ENCODE measurements around the gene GALR3. TPM values are rescaled to one million over a fixed set of nuclear protein-coding genes. Genes with fewer than 3 reads are reported as not detected.

Gene GALR3
- total RNA-seq, 1 experiment from 2014 or later: 0.31 TPM

GRCh38 chr22:37849089-37849751, 26.0 kb downstream of the GALR3 start, which contains the start of gene EIF3L:
TSS of gene EIF3L (plus strand) at chr22:37849419. CDS start at chr22:37849450, 31 bp downstream.
- H3K9me2 ChIP-seq (ENCODE audit: insufficient read depth): no peaks in the 10 kb centered on the region
- no TSS peak for BruUV-seq (replicated peaks)
- H3F3A ChIP-seq (ENCODE audit: insufficient read depth, low read depth): peaks cover 76% of the 10 kb centered on the region
- H3K36me3 ChIP-seq (ENCODE audit: low read depth): peaks cover 36% of the 10 kb centered on the region
- H3K4me1 ChIP-seq (replicated peaks; ENCODE audit: insufficient read depth): peaks cover 21% of the 10 kb centered on the region
- CTCF ChIA-PET: interaction anchor here (1.0 kb wide), 1 partner anchor 14 kb away, joined by 3 read pairs; no protein-coding TSS in a partner anchor
- DNase-seq: peak; percentile 91 to 92
- H3K27me3 ChIP-seq (ENCODE audit: insufficient read depth, low read depth): no peaks in the 10 kb centered on the region
- no peak for TF ChIP-seq CTCF (conservative IDR thresholded peaks at IDR 0.05)
- no peak for TF ChIP-seq EZH2 (IDR thresholded peaks at IDR 0.05; ENCODE audit: low read depth)
- peaks cover 4% of the 10 kb centered on the region; the same call in 1 of the 2 replicates for H3K9me3 ChIP-seq (ENCODE audit: insufficient read depth, low read depth)
- H3K27ac ChIP-seq: peak within 1 kb of the TSS; percentile 94
- intact Hi-C loops (cut with micrococcal nuclease; ENCODE audit: unreplicated experiment): loop anchor here (2.0 to 10.0 kb wide), 3 partner anchors 96 to 304 kb away; partner anchors contain the start of gene GGA1
- peak within 1 kb of the TSS; percentile 84 for H2AFZ ChIP-seq
- H3K79me2 ChIP-seq (ENCODE audit: low read depth): peaks cover 69% of the 10 kb centered on the region
- POLR2A ChIA-PET (ENCODE audit: unreplicated experiment): interaction anchor here (0.7 kb wide), 2 partner anchors 78 to 174 kb away, joined by 4 read pairs; no protein-coding TSS in a partner anchor
- peak within 1 kb of the TSS; percentile 89 for H3K4me3 ChIP-seq
- H3K4me2 ChIP-seq: peak within 1 kb of the TSS; percentile 96
- H4K20me1 ChIP-seq (ENCODE audit: insufficient read depth): peaks cover 30% of the 10 kb centered on the region

GRCh38 chr22:37850801-37851200, 27.6 kb downstream of the GALR3 start:
- H3K9me3 ChIP-seq (ENCODE audit: insufficient read depth, low read depth): no peaks in the 10 kb centered on the region
- intact Hi-C loops (cut with micrococcal nuclease; ENCODE audit: unreplicated experiment): no loop called here
- peaks cover 42% of the 10 kb centered on the region for H4K20me1 ChIP-seq (ENCODE audit: insufficient read depth)
- H3K36me3 ChIP-seq (ENCODE audit: low read depth): peaks cover 47% of the 10 kb centered on the region
- no peak for TF ChIP-seq CTCF (conservative IDR thresholded peaks at IDR 0.05)
- TF ChIP-seq EZH2 (IDR thresholded peaks at IDR 0.05; ENCODE audit: low read depth): no peak
- DNase-seq: no peak
- no TSS peak for BruUV-seq (replicated peaks)
- peaks cover 75% of the 10 kb centered on the region for H3F3A ChIP-seq (ENCODE audit: insufficient read depth, low read depth)
- peaks cover 82% of the 10 kb centered on the region for H3K79me2 ChIP-seq (ENCODE audit: low read depth)
- ChIA-PET CTCF (interaction anchor here (0.6 kb wide), 2 partner anchors 97 to 379 kb away, joined by 4 to 11 read pairs; no protein-coding TSS in a partner anchor), POLR2A (ENCODE audit: unreplicated experiment) (no interaction called here)
- no peaks in the 10 kb centered on the region for H3K27me3 ChIP-seq (ENCODE audit: insufficient read depth, low read depth)
- H2AFZ ChIP-seq: no peak overlapping the region
- peak overlapping the region; percentile 96 for H3K4me2 ChIP-seq
- H3K4me1 ChIP-seq (replicated peaks; ENCODE audit: insufficient read depth): peaks cover 21% of the 10 kb centered on the region
- peak overlapping the region; percentile 89; the same call in 1 of the 2 replicates for H3K4me3 ChIP-seq
- peak overlapping the region; percentile 4; the same call in 1 of the 2 replicates for H3K27ac ChIP-seq
- H3K9me2 ChIP-seq (ENCODE audit: insufficient read depth): no peaks in the 10 kb centered on the region

GRCh38 chr22:37852418-37852817, 29.2 kb downstream of the GALR3 start:
- Histone ChIP-seq H3K27me3 (ENCODE audit: insufficient read depth, low read depth) (no peaks in the 10 kb centered on the region), H3K27ac (no peak overlapping the region), H2AFZ (no peak overlapping the region), H4K20me1 (ENCODE audit: insufficient read depth) (peaks cover 47% of the 10 kb centered on the region), H3K4me1 (replicated peaks; ENCODE audit: insufficient read depth) (peaks cover 19% of the 10 kb centered on the region), H3K9me2 (ENCODE audit: insufficient read depth) (no peaks in the 10 kb centered on the region), H3K4me3 (no peak overlapping the region), H3K36me3 (ENCODE audit: low read depth) (peaks cover 58% of the 10 kb centered on the region), H3K79me2 (ENCODE audit: low read depth) (peaks cover 79% of the 10 kb centered on the region), H3K9me3 (ENCODE audit: insufficient read depth, low read depth) (no peaks in the 10 kb centered on the region), H3F3A (ENCODE audit: insufficient read depth, low read depth) (peaks cover 74% of the 10 kb centered on the region), H3K4me2 (no peak overlapping the region)
- CTCF ChIA-PET: interaction anchor here (0.6 to 0.7 kb wide), 2 partner anchors 17 to 177 kb away, joined by 4 read pairs; no protein-coding TSS in a partner anchor
- DNase-seq: no peak
- POLR2A ChIA-PET (ENCODE audit: unreplicated experiment): interaction anchor here (0.7 kb wide), 1 partner anchor 27 kb away, joined by 3 read pairs; no protein-coding TSS in a partner anchor
- no TSS peak for BruUV-seq (replicated peaks)
- TF ChIP-seq CTCF (conservative IDR thresholded peaks at IDR 0.05) (no peak), EZH2 (IDR thresholded peaks at IDR 0.05; ENCODE audit: low read depth) (no peak)
- intact Hi-C loops (cut with micrococcal nuclease; ENCODE audit: unreplicated experiment): no loop called here
